HG02943 (cell line): Measurements from ENCODE around the gene RANBP9.

ENCODE experiments used
- ATAC-seq: cut with Tn5 transposase; IDR thresholded peaks from one replicate; pipeline ENCODE4 v1.9.1; 2021; ENCODE audit warnings: mild to moderate bottlenecking, low read depth, moderate library complexity; ENCODE audit not compliant: unreplicated experiment

Gene RANBP9

GRCh38 chr6:13711324-13711732 is 307 bp downstream of the RANBP9 start:
- peak; percentile 53 for ATAC-seq

- ATAC-seq = peak; percentile 24
These were observed 897 bp downstream of the RANBP9 start for GRCh38 chr6:13710552-13711323.

- ATAC-seq = no peak
These were observed 1.7 kb downstream of the RANBP9 start for GRCh38 chr6:13709689-13710551.

GRCh38 chr6:13708736-13709135 is 2.9 kb downstream of the RANBP9 start:
- no peak for ATAC-seq

GRCh38 chr6:13703496-13703895 is 8.1 kb downstream of the RANBP9 start:
- ATAC-seq = no peak

GRCh38 chr6:13702809-13703302 is 8.8 kb downstream of the RANBP9 start:
- no peak for ATAC-seq

- no peak for ATAC-seq
These were observed 11.4 kb downstream of the RANBP9 start for GRCh38 chr6:13700232-13700631.

- ATAC-seq = no peak
These were observed 12.9 kb downstream of the RANBP9 start for GRCh38 chr6:13698715-13699114.

GRCh38 chr6:13697857-13698256 is 13.8 kb downstream of the RANBP9 start:
- no peak for ATAC-seq

- no peak for ATAC-seq
These were observed 15.4 kb downstream of the RANBP9 start for GRCh38 chr6:13696226-13696625.

GRCh38 chr6:13695252-13695651 is 16.4 kb downstream of the RANBP9 start:
- no peak for ATAC-seq

GRCh38 chr6:13694562-13694961 is 17.1 kb downstream of the RANBP9 start:
- ATAC-seq = no peak

- ATAC-seq = no peak
These were observed 22.0 kb downstream of the RANBP9 start for GRCh38 chr6:13689511-13690256.

GRCh38 chr6:13688692-13689196 is 22.9 kb downstream of the RANBP9 start:
- no peak for ATAC-seq

GRCh38 chr6:13687917-13688351 is 23.7 kb downstream of the RANBP9 start:
- no peak for ATAC-seq

- no peak for ATAC-seq
These were observed 26.8 kb downstream of the RANBP9 start for GRCh38 chr6:13684855-13685254.

- no peak for ATAC-seq
These were observed 28.6 kb downstream of the RANBP9 start for GRCh38 chr6:13683038-13683437.

- no peak for ATAC-seq
These were observed 29.3 kb downstream of the RANBP9 start for GRCh38 chr6:13682346-13682745.

- peak; percentile 51 for ATAC-seq
These were observed 30.2 kb downstream of the RANBP9 start for GRCh38 chr6:13681305-13682061.

- no peak for ATAC-seq
These were observed 31.1 kb downstream of the RANBP9 start for GRCh38 chr6:13680448-13680968.
